MM.1S (cell line): ENCODE measurements around the gene CTTN.

Source experiments
- EZH2 ChIP-seq: fragments of 300-600 bp; sonication (generic); optimal IDR thresholded peaks from 2 replicates; pipeline ENCODE3; 2017; ENCODE audit warnings: low read depth, mild to moderate bottlenecking, antibody characterized with exemption, low read length, mixed read lengths
- TF ChIP-seq, protein P1 (sequence below): fragments of 300-600 bp; sonication (generic); IDR thresholded peaks from 2 replicates; pipeline ENCODE4 v1.5.1; 2016; ENCODE audit warnings: antibody characterized with exemption, low read length, mixed read lengths

DNA sequence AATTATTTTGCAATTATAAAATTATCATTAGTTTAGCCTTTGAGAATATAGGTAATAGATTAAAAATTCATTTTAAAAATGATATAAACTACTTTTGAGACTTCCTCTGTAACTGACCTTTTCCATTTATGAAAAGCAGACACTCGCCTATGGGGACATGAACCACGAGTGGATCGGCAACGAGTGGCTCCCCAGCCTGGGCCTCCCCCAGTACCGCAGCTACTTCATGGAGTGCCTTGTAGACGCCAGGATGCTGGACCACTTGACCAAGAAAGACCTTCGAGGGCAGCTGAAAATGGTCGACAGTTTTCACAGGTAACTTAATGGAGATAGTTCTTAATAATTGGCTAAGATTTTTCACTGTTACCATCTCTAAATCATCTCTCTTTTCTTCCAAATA lies 26.3 kb upstream of the CTTN start:
- TF ChIP-seq, protein P1, sequence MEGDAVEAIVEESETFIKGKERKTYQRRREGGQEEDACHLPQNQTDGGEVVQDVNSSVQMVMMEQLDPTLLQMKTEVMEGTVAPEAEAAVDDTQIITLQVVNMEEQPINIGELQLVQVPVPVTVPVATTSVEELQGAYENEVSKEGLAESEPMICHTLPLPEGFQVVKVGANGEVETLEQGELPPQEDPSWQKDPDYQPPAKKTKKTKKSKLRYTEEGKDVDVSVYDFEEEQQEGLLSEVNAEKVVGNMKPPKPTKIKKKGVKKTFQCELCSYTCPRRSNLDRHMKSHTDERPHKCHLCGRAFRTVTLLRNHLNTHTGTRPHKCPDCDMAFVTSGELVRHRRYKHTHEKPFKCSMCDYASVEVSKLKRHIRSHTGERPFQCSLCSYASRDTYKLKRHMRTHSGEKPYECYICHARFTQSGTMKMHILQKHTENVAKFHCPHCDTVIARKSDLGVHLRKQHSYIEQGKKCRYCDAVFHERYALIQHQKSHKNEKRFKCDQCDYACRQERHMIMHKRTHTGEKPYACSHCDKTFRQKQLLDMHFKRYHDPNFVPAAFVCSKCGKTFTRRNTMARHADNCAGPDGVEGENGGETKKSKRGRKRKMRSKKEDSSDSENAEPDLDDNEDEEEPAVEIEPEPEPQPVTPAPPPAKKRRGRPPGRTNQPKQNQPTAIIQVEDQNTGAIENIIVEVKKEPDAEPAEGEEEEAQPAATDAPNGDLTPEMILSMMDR, result no peak
- TF ChIP-seq EZH2, result no peak
